CD8-positive, alpha-beta memory T cell (primary cell): ENCODE data around the gene PUM1. TPM values are rescaled to one million over a fixed set of nuclear protein-coding genes. Genes with fewer than 3 reads are reported as not detected.

ENCODE experiments used
- CTCF ChIA-PET: fragments of 350-600 bp; sonication (Branson Sonifier 250); formaldehyde crosslinking; loops from one replicate; lab custom pipeline; 2021; ENCODE audit warnings: antibody characterized with exemption; lab: Charles Lee
- POLR2A ChIA-PET: fragments of 350-600 bp; sonication (Branson Sonifier 250); formaldehyde crosslinking; loops from one replicate; lab custom pipeline; 2021; ENCODE audit warnings: antibody characterized with exemption; lab: Charles Lee
- DNase-seq, 5 donors: peaks; one replicate each; pipeline versions ENCODE4 v3.0.0 to v3.0.0-alpha.2; 2020 to 2022; ENCODE audit warnings: mixed read lengths in 1 of 5
- H3K27ac ChIP-seq: one replicate; pipeline ENCODE4 v1.7.0; 2013; ENCODE audit warnings: low read depth, mild to moderate bottlenecking, low read length, moderate library complexity
- H3K27me3 ChIP-seq: 2 replicates; pipeline ENCODE4 v1.7.0; 2013; ENCODE audit warnings: low read length, mild to moderate bottlenecking; ENCODE audit not compliant: insufficient read depth, poor library complexity, severe bottlenecking
- H3K36me3 ChIP-seq: 2 replicates; pipeline ENCODE4 v1.7.0; 2013; ENCODE audit warnings: mild to moderate bottlenecking, low read length, moderate library complexity; ENCODE audit not compliant: insufficient read depth
- H3K4me1 ChIP-seq: 2 replicates; pipeline ENCODE4 v1.7.0; 2013; ENCODE audit warnings: mild to moderate bottlenecking, low read length, moderate library complexity; ENCODE audit not compliant: insufficient read depth
- H3K4me3 ChIP-seq: 2 replicates; pipeline ENCODE4 v1.7.0; 2013; ENCODE audit warnings: mild to moderate bottlenecking, low read length
- H3K9me3 ChIP-seq: 2 replicates; pipeline ENCODE4 v1.7.0; 2013; ENCODE audit warnings: mild to moderate bottlenecking, low read length
- H3K27ac Mint-ChIP-seq, 8 donors: one replicate each; pipeline ENCODE4 v1.8.0; 2020 to 2021; ENCODE audit warnings: mixed read lengths in 8 of 8, mild to moderate bottlenecking in 6 of 8, inconsistent platforms in 3 of 8, moderate library complexity in 3 of 8
- H3K27me3 Mint-ChIP-seq, 2 donors: one replicate each; pipeline ENCODE4 v1.8.0; 2020 to 2021; ENCODE audit warnings: mixed read lengths in 2 of 2, mild to moderate bottlenecking in 1 of 2, moderate library complexity in 1 of 2
- H3K36me3 Mint-ChIP-seq, 3 donors: one replicate each; pipeline ENCODE4 v1.8.0; 2020 to 2021; ENCODE audit warnings: mixed read lengths in 3 of 3, inconsistent platforms in 1 of 3, mild to moderate bottlenecking in 1 of 3
- H3K4me1 Mint-ChIP-seq, 3 donors: one replicate each; pipeline ENCODE4 v1.8.0; 2020 to 2021; ENCODE audit warnings: mixed read lengths in 3 of 3, inconsistent platforms in 1 of 3, mild to moderate bottlenecking in 1 of 3
- H3K4me3 Mint-ChIP-seq, 7 donors: one replicate each; pipeline ENCODE4 v1.8.0; 2020 to 2021; ENCODE audit warnings: mixed read lengths in 7 of 7, mild to moderate bottlenecking in 6 of 7, moderate library complexity in 4 of 7, inconsistent platforms in 2 of 7
- H3K9me3 Mint-ChIP-seq, 5 donors: one replicate each; pipeline ENCODE4 v1.8.0; 2020 to 2022; ENCODE audit warnings: mixed read lengths in 5 of 5, mild to moderate bottlenecking in 3 of 5, moderate library complexity in 2 of 5, inconsistent platforms in 1 of 5
- polyA plus RNA-seq: library from polyadenylated mRNA; unstranded; fragments of 300-500 nt; fragmentation: Illumina TruSeq; gene quantifications from one replicate; pipeline ENCODE4 v1.2.3, GENCODE V29; 2021
- total RNA-seq, 2 experiments: library from RNA; stranded (reverse); gene quantifications; one replicate each; pipeline ENCODE4 v1.2.3, GENCODE V29; 2021

Gene PUM1
- total and polyA plus RNA-seq, 3 experiments from 2014 or later, result 99.8 to 127 (median 113) TPM

GRCh38 chr1:30927448-30927847 is 138.1 kb downstream of the PUM1 start:
- Histone ChIP-seq H3K9me3 (no peaks in the 10 kb centered on the region), H3K4me1 (peaks cover 5% of the 10 kb centered on the region), H3K27ac (no peak overlapping the region), H3K36me3 (no peaks in the 10 kb centered on the region), H3K4me3 (no peak overlapping the region), H3K27me3 (no peaks in the 10 kb centered on the region)
- H3K9me3 Mint-ChIP-seq, result no peaks in the 10 kb centered on the region
- CTCF ChIA-PET, result no interaction called here
- peaks cover 10 to 12% (median 12%) of the 10 kb centered on the region in 3 donors for H3K4me1 Mint-ChIP-seq
- H3K27me3 Mint-ChIP-seq, result no peaks in the 10 kb centered on the region
- no peak for DNase-seq
- POLR2A ChIA-PET, result no interaction called here
- H3K27ac Mint-ChIP-seq, result peak overlapping the region in 1 of 8 donors; percentile 21
- peaks cover 0 to 14% (median 0%) of the 10 kb centered on the region in 3 donors for H3K36me3 Mint-ChIP-seq
- H3K4me3 Mint-ChIP-seq, result no peak overlapping the region

GRCh38 chr1:30923597-30923996 is 141.9 kb downstream of the PUM1 start:
- Mint-ChIP-seq H3K4me3 (no peak overlapping the region), H3K9me3 (no peaks in the 10 kb centered on the region), H3K27ac (no peak overlapping the region), H3K36me3 (no peaks in the 10 kb centered on the region), H3K27me3 (peaks cover 0 to 5% of the 10 kb centered on the region in 2 donors), H3K4me1 (peaks cover 1 to 4% (median 1%) of the 10 kb centered on the region in 3 donors)
- Histone ChIP-seq H3K4me3 (no peak overlapping the region), H3K27me3 (no peaks in the 10 kb centered on the region), H3K36me3 (no peaks in the 10 kb centered on the region), H3K9me3 (no peaks in the 10 kb centered on the region), H3K4me1 (no peaks in the 10 kb centered on the region), H3K27ac (no peak overlapping the region)
- POLR2A ChIA-PET, result no interaction called here
- DNase-seq, result no peak
- CTCF ChIA-PET, result no interaction called here

- Histone ChIP-seq H3K9me3 (no peaks in the 10 kb centered on the region), H3K4me1 (no peaks in the 10 kb centered on the region), H3K27me3 (no peaks in the 10 kb centered on the region), H3K27ac (no peak overlapping the region), H3K4me3 (no peak overlapping the region), H3K36me3 (no peaks in the 10 kb centered on the region)
- Mint-ChIP-seq H3K4me1 (peaks cover 0 to 3% (median 0%) of the 10 kb centered on the region in 3 donors), H3K27ac (no peak overlapping the region), H3K9me3 (no peaks in the 10 kb centered on the region), H3K27me3 (peaks cover 0 to 5% of the 10 kb centered on the region in 2 donors), H3K36me3 (no peaks in the 10 kb centered on the region), H3K4me3 (no peak overlapping the region)
- ChIA-PET POLR2A (no interaction called here), CTCF (interaction anchor here (1.7 to 2.7 kb wide), 2 partner anchors 8 to 11 kb away, joined by 3 to 12 read pairs; no protein-coding TSS in a partner anchor)
- DNase-seq, result no peak
These were observed 144.7 kb downstream of the PUM1 start for GRCh38 chr1:30920827-30921226.

DNA sequence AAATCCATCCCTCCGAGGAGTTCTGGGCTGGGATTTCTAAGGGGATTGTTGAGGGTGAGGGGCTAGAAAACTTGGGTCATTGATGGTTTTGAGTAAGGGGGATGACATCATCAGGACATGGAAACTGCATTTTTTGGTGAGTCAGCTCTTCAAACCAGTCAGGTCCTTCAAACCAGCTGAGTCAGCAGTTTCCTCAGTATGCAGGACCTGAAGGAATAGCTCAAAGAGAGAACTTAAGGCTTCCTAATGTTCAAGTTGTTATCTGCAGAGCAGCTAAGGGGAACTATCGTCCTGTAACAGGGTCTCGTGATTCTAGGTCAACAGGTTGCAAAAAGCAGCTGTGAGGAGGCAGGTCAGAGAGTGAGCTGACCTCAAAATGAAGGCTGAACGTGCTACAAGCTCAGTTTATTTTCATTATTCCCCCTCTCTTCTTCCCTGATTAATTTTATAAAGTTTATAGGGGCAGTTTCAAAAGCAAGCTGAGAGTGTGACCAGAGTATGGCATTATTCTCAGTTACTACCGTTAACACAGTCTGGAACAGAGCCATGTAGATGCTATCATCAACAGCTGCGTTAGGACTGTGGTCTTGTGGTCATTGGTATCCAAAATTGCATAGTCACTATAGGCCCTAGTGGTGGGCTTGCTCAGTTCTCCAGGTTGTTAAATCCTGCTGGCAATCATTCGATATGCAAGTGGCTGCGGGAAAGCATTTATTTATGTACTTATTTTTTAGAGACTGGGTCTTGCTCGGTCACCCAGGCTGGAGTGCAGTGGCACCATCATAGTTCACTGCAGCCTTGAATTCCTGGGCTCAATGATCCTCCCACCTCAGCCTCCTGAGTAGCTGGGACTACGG is 146.3 kb downstream of the PUM1 start:
- no peak overlapping the region for H3K4me3 Mint-ChIP-seq
- H3K27ac ChIP-seq, result peak overlapping the region; percentile 22
- H3K4me3 ChIP-seq, result no peak overlapping the region
- no peaks in the 10 kb centered on the region for H3K27me3 ChIP-seq
- H3K36me3 Mint-ChIP-seq, result no peaks in the 10 kb centered on the region
- no peaks in the 10 kb centered on the region for H3K4me1 ChIP-seq
- H3K9me3 Mint-ChIP-seq, result no peaks in the 10 kb centered on the region
- no peak for DNase-seq
- peaks cover 0 to 5% of the 10 kb centered on the region in 2 donors for H3K27me3 Mint-ChIP-seq
- H3K36me3 ChIP-seq, result no peaks in the 10 kb centered on the region
- no peaks in the 10 kb centered on the region for H3K9me3 ChIP-seq
- peaks cover 0 to 3% (median 0%) of the 10 kb centered on the region in 3 donors for H3K4me1 Mint-ChIP-seq
- no peak overlapping the region for H3K27ac Mint-ChIP-seq
- POLR2A ChIA-PET, result no interaction called here
- CTCF ChIA-PET, result interaction anchor here (1.4 to 2.7 kb wide), 2 partner anchors 10 to 117 kb away, joined by 5 to 12 read pairs; no protein-coding TSS in a partner anchor

GRCh38 chr1:30916296-30916695 is 149.2 kb downstream of the PUM1 start:
- Mint-ChIP-seq H3K27ac (no peak overlapping the region), H3K4me3 (no peak overlapping the region), H3K4me1 (peaks cover 0 to 3% (median 0%) of the 10 kb centered on the region in 3 donors), H3K9me3 (no peaks in the 10 kb centered on the region), H3K36me3 (no peaks in the 10 kb centered on the region), H3K27me3 (peaks cover 1 to 8% of the 10 kb centered on the region in 2 donors)
- DNase-seq, result no peak
- ChIA-PET CTCF (no interaction called here), POLR2A (interaction anchor here (0.7 kb wide), 1 partner anchor 14 kb away, joined by 3 read pairs; no protein-coding TSS in a partner anchor)
- H3K9me3 ChIP-seq, result no peaks in the 10 kb centered on the region
- H3K4me1 ChIP-seq, result no peaks in the 10 kb centered on the region
- H3K4me3 ChIP-seq, result no peak overlapping the region
- no peaks in the 10 kb centered on the region for H3K36me3 ChIP-seq
- no peaks in the 10 kb centered on the region for H3K27me3 ChIP-seq
- H3K27ac ChIP-seq, result no peak overlapping the region

- H3K27ac Mint-ChIP-seq, result peak overlapping the region in 1 of 8 donors; percentile 51
- Histone ChIP-seq H3K27ac (no peak overlapping the region), H3K4me1 (no peaks in the 10 kb centered on the region), H3K9me3 (no peaks in the 10 kb centered on the region), H3K27me3 (no peaks in the 10 kb centered on the region), H3K36me3 (no peaks in the 10 kb centered on the region), H3K4me3 (no peak overlapping the region)
- no peaks in the 10 kb centered on the region for H3K9me3 Mint-ChIP-seq
- H3K27me3 Mint-ChIP-seq, result peaks cover 1 to 6% of the 10 kb centered on the region in 2 donors
- H3K4me3 Mint-ChIP-seq, result no peak overlapping the region
- ChIA-PET POLR2A (no interaction called here), CTCF (interaction anchor here (2.4 kb wide), 1 partner anchor 114 kb away, joined by 10 read pairs; no protein-coding TSS in a partner anchor)
- DNase-seq, result no peak
- peaks cover 0 to 3% (median 0%) of the 10 kb centered on the region in 3 donors for H3K4me1 Mint-ChIP-seq
- H3K36me3 Mint-ChIP-seq, result no peaks in the 10 kb centered on the region
These were observed 149.9 kb downstream of the PUM1 start for GRCh38 chr1:30915491-30916230.

DNA sequence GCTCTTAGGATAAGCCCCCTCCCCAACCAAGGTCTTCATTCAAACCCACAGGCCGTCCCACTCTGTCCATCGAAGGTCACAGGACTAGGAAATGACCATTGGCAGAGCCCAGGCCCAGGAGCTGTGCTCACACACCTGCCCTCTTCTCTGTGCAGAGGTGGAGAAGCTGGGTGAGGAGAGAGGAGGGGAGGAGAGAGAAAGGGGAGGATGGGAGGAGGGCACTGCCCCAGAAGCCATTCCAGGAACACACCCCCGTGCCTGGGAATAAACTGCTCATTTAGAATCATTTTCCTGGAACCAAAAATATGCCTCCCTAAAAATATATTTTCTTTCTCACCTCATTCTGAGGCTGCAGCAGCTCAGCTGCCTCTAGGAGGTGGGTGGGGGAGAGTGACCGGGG is 150.6 kb downstream of the PUM1 start:
- peaks cover 0 to 3% (median 0%) of the 10 kb centered on the region in 3 donors for H3K4me1 Mint-ChIP-seq
- no peaks in the 10 kb centered on the region for H3K9me3 ChIP-seq
- H3K9me3 Mint-ChIP-seq, result no peaks in the 10 kb centered on the region
- no peak overlapping the region for H3K27ac ChIP-seq
- no peak overlapping the region for H3K4me3 Mint-ChIP-seq
- H3K4me3 ChIP-seq, result no peak overlapping the region
- H3K36me3 ChIP-seq, result no peaks in the 10 kb centered on the region
- no peaks in the 10 kb centered on the region for H3K4me1 ChIP-seq
- POLR2A ChIA-PET, result no interaction called here
- H3K27ac Mint-ChIP-seq, result no peak overlapping the region
- DNase-seq, result no peak
- no peaks in the 10 kb centered on the region for H3K36me3 Mint-ChIP-seq
- H3K27me3 ChIP-seq, result no peaks in the 10 kb centered on the region
- CTCF ChIA-PET, result interaction anchor here (2.4 kb wide), 1 partner anchor 113 kb away, joined by 10 read pairs; no protein-coding TSS in a partner anchor
- H3K27me3 Mint-ChIP-seq, result peaks cover 1 to 8% of the 10 kb centered on the region in 2 donors
